ENCODE data around the gene ZNF536.

- no peak for TF ChIP-seq CTCF (IDR thresholded peaks at IDR 0.05)
- TF ChIP-seq POLR2A (IDR thresholded peaks at IDR 0.05), result no peak
- TF ChIP-seq POLR2AphosphoS5 (IDR thresholded peaks at IDR 0.05), result no peak
Measured at GRCh38 chr19:30546332-30546731, 174.1 kb downstream of the ZNF536 start.

All from sigmoid colon (tissue), 4 donors.